ENCODE results near the gene GNG4.
"Not testable (repeated sequence)": the region's sequence is repeated elsewhere in the genome, so short reads cannot be mapped to it uniquely, and the experiment has no call there.

GNG4 gene

DNA sequence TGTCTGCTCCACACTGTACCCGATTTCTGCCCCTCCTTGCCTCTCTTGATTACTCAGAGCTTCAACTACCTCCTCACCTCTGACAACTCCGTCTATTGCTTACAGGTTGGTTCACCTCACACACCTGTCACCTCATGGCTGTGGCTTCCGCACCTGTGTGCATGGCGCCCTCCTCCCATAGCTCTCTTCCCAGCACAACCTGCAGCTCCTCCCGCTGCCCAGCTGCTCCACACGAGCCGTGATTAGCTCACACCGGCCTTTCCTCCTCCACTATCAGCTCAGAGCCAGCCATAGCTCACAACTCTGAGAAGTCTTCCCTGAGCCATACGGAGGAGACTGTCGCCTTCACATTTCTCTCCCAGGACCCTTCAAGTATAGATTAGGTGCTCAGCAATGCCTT, 67.5 kb downstream of the GNG4 start:
- DNase-seq: no peak

DNA sequence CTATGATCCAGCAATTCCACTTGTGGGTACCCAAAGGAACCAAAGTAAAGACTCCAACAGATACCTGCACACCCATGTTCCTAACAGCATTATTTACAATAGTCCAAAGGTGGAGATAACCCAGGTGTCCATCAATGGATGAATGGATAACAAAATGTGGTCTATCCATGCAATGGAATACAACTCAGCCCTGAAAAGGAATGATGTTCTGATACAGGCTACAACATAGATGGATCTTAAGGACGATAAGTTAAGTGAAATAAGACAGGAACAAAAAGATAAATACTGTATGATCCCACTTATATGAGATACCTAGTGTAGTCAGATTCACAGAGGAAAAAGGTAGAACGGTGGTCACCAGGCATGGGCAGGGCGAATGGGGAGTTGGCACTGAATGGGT, 69.7 kb downstream of the GNG4 start:
- no peak for DNase-seq

DNA sequence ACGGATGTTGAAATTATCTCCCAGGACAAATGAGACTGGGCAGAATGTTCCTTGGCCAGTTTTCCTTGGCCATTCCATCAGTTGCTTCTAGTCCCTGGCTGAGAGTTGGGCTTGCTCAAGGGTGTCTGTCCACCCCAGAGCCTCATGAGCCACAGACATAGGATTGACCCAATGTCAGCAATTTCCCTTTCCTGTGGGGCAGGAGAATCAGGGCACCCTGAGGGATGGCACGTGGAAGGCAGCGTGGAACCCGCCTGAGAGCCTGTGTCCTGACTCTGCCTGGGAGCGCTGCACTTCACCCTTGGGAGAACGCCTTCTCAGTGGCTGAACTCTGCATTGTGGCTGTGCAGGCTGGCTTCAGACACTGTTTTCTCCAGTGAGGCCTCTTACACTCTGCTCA, 74.0 kb downstream of the GNG4 start:
- DNase-seq: no peak

DNA sequence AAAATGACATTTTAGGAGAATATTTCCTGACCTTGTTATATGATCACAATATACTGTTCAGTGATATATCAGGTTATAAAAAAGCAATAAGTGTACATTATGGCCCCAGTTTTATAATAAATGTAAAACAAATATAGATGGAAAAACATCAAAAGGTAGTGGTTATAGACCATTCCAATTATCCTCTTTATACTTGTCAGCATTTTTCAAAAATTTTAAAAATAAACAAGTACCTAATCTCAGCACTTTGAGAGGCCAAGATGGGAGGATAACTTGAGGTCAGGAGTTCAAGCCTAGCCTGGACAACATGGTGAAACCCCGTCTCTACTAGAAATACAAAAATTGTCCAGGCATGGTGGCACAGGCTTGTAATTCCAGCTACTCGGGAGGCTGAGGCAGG, 75.7 kb downstream of the GNG4 start:
- DNase-seq: no peak

DNA sequence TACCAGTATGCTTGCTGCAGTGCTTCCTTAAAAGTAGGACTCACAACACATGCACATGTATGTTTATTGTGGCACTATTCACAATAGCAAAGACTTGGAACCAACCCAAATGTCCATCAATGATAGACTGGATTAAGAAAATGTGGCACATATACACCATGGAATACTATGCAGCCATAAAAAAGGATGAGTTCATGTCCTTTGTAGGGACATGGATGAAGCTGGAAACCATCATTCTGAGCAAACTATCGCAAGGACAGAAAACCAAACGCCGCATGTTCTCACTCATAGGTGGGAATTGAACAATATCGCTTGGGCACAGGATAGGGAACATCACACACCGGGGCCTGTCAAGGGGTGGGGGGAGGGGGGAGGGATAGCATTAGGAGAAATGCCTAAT, 76.6 kb downstream of the GNG4 start:
- not testable (repeated sequence) for DNase-seq

DNA sequence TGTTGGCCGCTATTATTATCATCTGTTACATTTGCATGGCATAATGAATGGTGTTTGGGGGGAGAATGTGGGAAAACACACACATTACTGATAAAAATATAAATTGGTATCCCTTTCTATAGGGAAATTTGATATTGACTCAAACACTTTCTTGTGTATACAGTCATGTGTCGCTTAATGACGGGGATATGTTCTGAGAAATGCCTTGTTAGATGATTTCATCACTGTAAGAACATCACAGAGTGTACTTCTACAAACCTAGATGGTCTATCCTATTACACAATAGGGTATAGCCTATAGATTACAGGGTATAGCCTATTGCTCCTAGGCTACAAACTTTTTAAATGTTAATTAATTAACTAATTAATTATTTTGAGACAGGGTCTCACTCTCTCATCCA, 78.1 kb downstream of the GNG4 start:
- no peak for DNase-seq

DNA sequence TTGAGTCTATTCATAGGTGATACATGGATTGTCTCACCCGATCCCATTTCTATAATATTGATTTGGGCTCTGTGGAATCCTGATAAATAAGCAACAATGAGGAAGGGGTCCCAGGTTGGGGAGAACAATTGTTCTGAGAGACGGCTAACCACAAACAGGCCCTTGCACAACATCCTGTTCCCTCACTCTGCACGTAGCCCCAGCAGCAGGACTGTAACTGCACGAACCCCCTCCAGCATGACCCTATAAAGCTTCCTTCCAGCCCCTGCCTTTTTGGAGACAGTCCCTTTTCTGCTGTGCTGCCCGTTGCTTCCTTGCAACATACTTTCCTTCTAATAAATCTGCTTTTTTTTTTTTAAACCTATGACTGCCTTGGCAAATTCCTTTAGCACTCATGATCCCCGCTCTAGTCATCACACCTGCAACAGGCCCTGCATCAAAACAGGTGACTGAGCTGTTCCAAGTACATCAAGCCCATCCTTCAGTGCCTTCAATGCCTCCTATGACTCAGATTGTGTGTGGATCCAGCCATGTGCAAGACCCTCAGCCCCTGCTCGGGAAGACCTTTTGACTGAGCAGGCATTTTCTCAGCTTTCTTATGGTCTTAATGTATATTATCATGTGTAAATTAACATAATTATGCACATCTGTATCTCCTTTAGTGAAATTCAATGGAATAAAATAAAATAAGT, 81.6 kb downstream of the GNG4 start:
- no peak for DNase-seq

DNA sequence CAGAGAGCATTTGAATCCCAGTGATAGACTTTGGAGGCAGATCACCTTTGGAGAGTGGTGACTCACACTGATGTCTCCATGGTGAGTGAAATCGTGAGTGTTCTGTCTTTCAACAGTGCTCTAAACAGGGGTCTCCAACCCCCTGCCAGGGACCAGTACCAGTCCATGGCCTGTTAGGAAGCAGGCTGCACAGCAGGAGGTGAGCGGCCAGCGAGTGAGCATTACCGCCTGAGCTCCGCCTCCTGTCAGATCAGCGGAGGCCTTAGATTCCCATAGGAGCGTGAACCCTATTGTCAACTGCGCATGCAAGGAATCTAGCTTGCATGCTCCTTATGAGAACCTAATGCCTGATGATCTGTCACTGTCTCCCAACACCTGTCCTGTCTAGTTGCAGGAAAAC, 83.5 kb downstream of the GNG4 start:
- DNase-seq: no peak

DNA sequence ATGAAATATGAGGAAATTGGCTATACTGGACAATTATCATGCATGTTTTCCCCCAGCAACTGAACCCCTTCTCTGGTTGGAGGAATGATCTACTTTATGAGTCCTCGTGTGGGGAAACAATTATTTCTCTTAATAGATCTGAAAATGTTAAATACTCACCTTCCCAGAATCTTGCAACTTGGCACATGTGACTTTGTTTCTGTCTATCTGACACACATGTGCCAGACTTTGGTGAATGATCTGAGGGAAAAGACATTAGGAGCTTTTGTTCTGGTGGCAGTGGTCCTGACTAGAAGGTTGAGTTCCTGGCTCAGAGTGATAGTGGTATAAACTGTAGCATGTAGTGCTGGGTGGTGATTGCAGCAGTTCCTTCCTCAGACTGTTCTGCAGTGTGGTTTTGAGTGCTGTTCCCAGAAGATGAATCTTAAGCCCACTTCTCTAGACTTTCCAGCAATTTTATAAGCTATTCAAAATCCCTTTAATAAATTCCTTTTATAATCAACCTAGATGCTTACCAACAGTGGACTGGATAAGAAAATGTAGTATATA, 86.0 kb downstream of the GNG4 start:
- DNase-seq: no peak

DNA sequence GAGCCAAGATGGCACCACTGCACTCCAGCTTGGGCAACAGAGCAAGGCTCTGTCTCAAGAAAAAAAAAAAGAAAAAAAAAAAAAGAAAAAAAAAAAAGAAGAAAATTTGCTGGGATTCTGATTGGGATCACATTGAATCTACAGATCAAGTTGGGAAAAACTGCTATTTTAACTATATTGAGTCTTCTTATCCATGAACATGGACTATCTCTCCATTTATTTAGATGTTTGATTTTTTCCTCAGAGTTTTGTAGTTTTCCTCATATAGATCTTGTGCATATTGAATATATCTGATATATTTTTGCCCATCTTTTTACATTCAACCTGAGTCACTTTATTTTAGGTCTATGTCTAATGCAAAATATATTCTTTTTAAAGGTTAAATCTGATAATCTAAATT, 87.0 kb downstream of the GNG4 start:
- DNase-seq: no peak

DNA sequence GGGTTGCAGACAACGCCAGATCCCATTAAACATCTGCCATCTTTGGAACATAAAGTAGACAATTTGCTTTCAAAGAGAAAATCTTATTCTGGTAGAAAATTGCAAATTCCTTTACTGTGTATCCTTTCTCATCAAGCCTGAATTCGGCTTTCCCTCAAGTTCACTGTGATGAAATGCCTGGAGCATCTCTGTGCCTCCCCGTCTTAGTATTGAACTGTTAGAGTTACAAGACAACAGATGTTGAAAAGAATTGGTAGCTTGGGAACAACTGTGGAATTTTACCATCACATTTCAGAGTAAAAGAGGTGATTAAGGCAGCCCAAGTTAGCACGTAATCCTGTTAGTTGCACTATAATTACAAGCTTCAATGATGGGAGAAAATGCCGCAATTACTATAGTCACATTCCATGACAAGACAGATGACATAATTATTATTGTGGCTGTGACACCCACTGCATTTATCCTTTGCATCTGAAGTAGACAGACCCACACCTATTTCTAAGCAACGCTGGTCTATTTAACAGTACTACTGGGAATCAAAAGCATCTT, 90.9 kb downstream of the GNG4 start:
- DNase-seq: no peak

DNA sequence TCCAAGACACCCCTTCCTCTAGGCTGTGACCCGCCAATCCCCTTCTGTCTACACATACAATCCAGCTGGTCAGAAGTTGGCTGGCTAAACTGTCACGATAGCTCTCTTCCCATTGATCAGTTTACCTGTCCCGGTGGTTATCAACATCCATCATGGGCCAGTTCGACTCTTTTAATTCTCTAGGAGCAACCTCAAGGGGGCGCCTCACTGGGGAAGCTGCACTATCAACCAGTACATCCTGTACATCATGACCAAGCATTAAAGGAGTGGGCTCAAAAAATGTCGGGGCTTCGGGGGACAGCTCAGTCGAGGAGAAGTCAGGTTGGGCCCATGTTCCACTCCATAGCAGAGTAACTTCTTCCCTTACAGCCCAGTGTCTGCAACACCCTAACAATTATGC, 92.1 kb downstream of the GNG4 start:
- no peak for DNase-seq

DNA sequence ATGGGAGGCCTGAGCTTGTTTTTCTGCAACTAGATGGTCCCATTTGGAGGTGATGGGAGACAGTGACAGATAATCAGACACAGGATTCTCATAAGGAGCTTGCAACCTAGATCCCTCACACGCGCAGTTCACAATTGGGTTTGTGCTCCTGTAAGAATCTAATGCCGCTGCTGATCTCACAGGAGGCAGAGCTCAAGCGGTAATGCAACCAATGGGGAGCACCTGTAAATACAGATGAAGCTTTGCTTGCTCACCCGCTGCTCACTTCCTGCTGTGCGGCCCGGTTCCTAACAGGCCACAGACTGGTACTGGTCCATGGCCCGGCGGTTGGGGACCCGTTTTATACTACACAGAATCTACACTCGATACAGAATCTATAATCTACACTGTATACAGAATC, 92.8 kb downstream of the GNG4 start:
- no peak for DNase-seq

DNA sequence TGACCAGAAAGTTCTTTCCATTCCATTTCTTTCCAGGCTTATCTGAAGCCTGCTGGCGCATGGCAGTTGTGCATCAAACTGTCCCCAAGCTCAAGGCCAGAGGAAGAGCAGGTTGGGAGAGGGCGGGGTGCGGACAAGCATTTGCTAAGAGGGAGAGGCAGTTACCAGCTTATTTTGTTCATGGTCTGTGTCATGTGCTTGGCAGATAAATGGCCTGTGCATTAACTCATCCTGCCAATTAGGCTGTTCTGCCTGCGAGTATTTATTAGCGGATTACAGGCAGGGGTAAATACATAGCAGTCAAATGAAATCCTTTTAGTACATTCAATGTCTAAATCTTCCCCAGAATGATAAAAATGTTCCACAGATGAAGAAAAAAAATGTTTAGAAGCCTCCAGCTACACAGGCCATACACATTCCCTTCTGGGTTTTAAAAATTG, 96.5 kb downstream of the GNG4 start:
- no peak for DNase-seq

DNA sequence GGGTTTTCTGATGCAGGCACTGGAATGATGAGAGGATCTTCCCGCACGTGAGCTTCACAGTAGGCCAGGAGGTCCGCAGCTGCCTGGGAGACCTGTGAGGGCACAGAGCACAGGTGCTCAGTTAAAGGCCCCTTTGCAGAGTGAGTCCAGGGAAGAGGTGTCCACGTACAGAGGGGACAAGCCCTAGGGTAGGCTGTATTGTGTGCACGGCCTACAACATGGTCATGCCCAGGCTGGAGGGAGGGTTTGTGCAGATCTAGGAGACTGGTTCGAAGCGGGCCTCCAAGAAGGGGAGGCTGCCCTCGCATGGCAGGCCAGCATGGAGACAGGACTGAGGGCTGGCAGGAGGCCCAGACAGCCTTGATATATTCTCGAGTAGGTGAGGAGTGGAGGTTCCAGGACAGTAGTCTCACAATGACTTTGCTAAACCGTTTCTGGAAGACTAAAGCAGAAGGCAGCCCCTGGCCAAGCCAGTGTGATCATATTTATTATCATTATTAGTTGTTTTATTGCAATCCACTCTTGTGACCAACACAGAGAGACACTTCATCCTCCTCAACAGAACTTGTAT, 97.4 kb downstream of the GNG4 start:
- DNase-seq: no peak

DNA sequence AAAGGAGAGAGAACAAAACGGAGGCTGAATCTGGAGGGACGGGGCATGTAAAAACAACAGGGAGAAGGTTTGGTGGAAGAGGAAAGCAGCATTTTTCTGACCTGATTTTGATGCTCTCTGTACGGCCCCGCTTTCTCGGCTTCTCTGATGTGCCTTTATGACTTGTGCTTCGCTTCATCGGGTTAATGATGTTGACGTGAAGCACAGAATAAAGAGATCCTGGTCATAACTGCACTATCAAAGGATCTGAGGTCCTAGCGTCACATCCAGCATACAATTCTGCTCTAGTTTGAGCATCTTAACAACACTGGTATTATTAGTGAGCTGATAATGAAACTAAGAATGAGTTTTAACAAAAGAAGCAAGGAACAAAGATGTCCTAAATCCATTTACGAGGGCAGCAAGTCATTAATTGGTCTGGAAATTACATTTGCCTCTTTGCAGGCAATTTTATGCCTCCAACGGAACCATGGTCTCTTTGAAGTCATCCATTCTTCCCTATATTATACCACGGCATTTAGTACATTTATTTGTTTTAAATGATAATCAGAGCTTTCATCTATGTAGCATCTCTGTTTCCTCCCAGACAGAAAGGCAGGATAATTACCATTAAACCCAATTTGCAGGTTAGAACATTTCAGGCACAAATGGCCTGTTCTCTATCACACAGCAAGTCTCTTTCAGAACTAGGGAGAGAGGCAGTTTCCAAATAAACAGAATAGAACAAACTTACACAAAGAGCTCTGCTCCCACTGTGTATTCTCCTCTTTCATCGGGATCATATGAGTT, 100.0 kb downstream of the GNG4 start:
- no peak for DNase-seq

DNA sequence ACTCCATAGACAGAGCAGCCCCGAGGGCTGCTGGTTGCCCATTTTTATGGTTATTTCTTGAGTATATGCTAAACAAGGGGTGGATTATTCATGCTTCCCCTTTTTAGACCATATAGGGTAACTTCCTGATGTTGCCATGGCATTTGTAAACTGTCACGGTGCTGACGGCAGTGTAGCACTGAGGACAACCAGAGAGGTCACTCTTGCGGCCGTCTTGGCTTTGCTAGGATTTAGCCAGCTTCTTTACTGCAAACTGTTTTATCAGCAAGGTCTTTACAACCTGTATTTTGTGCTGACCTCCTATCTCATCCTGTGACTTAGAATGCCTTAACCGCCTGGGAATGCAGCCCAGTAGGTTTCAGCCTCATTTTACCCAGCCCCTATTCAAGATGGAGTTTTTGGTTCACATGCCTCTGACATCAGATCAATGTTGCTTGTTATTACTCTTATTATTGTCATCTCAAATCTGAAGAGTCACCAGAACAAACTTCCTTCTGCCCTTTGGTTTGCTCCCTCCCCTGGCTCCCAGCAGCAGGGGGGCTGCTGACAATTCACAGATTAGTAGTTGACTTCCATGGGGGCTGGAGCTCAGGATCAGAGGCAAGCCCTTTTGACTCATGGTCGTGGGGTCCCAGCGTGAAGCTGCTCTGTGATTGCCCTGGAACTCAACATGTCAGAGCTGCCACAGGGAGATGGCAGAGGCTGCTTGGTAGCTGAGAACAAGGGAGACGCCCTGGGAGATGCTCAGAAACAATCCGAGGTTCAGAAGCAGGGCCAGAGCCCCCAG, 103.0 kb downstream of the GNG4 start:
- not testable (repeated sequence) for DNase-seq

DNA sequence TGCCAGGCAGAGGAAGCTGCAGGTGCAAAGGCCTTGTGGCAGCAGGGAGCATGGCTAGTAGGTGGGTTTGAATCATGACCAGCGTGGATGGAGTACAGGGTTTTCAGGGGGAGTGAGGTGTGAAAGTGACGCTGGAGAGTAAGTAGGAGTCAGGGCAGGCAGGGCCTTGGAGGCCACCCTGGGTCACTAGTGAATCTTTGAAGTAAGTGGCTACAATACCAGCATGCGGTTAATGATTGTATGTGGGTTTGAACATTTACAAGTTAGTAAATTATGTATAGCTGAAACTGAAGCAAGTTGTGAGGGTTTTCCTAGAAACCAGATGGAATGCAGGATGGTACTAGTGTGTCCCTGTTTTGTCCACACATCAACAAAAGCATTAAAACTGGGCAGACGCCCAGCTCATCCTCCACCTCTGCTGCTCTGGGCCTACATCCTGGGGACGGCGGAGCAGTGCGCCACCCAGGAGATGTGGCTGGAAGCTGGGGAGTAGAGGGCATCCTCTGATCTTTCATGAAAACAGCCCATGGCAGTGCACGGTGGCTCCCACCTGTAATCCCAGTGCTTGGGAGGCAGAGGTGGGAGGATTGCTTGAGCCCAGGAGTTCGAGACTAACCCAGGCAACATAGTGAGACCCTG, 104.2 kb downstream of the GNG4 start:
- DNase-seq: no peak

DNA sequence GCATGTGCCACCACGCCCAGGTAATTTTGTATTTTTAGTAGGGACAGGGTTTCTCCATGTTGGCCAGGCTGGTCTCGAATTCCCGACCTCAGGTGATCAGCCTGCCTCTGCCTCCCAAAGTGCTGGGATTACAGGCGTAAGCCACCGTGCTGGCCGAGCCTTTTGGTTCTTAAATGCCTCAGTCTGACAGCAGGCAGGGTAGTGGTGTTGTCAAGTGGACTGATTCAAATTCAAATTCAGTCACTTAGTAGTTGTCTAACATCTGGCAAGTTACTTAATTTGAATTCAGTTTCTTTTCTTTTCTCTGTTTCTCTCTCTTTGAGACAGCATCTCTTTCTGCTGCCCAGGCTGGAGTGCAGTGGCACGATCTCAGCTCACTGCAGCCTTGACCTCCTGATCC, 106.7 kb downstream of the GNG4 start:
- DNase-seq: not testable (repeated sequence)

DNA sequence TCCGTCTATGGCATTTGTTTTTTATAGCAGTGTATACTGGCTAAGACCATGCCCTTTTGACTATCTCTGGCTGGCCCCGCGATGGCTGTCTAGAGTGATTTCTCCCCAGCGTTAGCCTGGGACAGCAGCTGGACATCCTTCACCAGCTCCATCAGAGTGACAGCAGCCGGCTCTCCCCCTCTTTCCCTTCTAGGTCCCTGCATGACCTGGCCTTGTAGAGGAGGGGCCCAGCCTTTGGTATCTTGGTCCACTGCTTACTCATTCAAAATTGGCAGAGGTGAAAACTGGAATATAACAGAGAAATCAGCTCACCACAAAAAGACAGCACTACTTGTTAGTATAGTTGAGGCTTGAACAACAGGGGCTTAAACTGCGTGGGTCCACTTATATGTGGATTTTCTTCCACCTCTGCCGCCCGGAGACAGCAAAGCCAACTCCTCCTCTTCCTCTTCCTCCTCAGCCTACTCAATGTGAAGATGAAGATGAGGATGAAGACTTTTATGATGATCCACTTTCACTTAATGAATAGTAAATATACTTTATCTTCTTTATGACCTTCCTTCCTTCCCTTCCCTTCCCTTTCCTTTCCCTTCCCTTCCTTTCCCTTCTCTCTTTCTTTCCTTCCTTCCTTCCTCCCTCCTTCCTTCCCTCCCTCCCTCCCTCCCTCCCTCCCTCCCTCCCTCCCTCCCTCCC, 116.0 kb downstream of the GNG4 start:
- DNase-seq: no peak

DNA sequence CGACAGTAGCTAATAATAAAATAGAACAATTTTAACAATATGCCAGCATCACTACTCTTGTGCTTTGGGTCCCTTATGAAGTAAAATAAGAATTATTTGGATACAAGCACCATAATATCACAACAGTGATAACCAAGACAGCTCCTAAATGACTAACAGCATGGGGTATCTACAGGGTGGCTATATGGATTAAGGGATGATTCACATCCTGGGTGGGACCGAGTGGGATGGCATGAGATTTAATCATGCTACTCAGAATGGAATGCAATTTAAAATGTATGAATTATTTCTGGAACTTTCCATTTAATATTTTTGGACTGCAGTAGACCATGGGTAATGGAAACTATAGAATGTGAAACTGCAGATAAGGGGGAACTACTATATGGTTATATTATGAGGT, 117.2 kb downstream of the GNG4 start:
- no peak for DNase-seq

All from effector CD4-positive, alpha-beta T cell (primary cell).